ENCODE data around the gene TM7SF2. TPM values are rescaled to one million over a fixed set of nuclear protein-coding genes. Genes with fewer than 3 reads are reported as not detected.

The TM7SF2 gene
- total and polyA plus RNA-seq, 2 of the 13 experiments (the other 11 are each of a cell fraction or from before 2014, with no cell fraction given) = 56.0 to 66.9 TPM

- TF ChIP-seq HNF4G (IDR thresholded peaks at IDR 0.05; ENCODE audit: borderline replicate concordance, low read depth, low read length) (no peak), HNF4G (CRISPR knock-in tag; IDR thresholded peaks at IDR 0.05; ENCODE audit: borderline replicate concordance, low read depth) (no peak), ZNF274 (CRISPR knock-in tag; IDR thresholded peaks at IDR 0.05) (no peak; the same call in 1 of the 2 replicates), KAT8 (CRISPR knock-in tag; IDR thresholded peaks at IDR 0.05) (peak; percentile 26; the same call in 1 of the 2 replicates), ZBTB42 (CRISPR knock-in tag; IDR thresholded peaks at IDR 0.05) (no peak), ZNF235 (CRISPR knock-in tag; IDR thresholded peaks at IDR 0.05; ENCODE audit: borderline replicate concordance) (no peak), TAF1 (CRISPR knock-in tag; IDR thresholded peaks at IDR 0.05) (peak; percentile 37), ZBTB3 (CRISPR knock-in tag; IDR thresholded peaks at IDR 0.05; ENCODE audit: borderline replicate concordance, low read depth) (no peak), ZNF749 (CRISPR knock-in tag; IDR thresholded peaks at IDR 0.05; ENCODE audit: borderline replicate concordance) (no peak), ZFP82 (CRISPR knock-in tag; IDR thresholded peaks at IDR 0.05; ENCODE audit: borderline replicate concordance) (0 out of 2 replicates have a peak, but pooled peaks have one; percentile 7), MATR3 (CRISPR knock-in tag; IDR thresholded peaks at IDR 0.05) (no peak), SIX1 (CRISPR knock-in tag; IDR thresholded peaks at IDR 0.05; ENCODE audit: borderline replicate concordance) (no peak), CEBPG (CRISPR knock-in tag; IDR thresholded peaks at IDR 0.05) (no peak), STAT6 (CRISPR knock-in tag; IDR thresholded peaks at IDR 0.05; ENCODE audit: borderline replicate concordance) (no peak), HNRNPL (IDR thresholded peaks at IDR 0.05; ENCODE audit: low read depth, low read length) (no peak), ZFP36 (IDR thresholded peaks at IDR 0.05; ENCODE audit: borderline replicate concordance, low read depth, low read length, partially characterized antibody) (no peak), AFF4 (CRISPR knock-in tag; IDR thresholded peaks at IDR 0.05) (0 out of 2 replicates have a peak, but pooled peaks have one; percentile 50), FOXA1 (IDR thresholded peaks at IDR 0.05) (no peak), FOXA1 (CRISPR knock-in tag; IDR thresholded peaks at IDR 0.05) (no peak), RXRA (CRISPR knock-in tag; IDR thresholded peaks at IDR 0.05) (no peak)
Measured at GRCh38 chr11:65112546-65113360, 1.1 kb downstream of the TM7SF2 start (continued).

Measured in HepG2 (cell line).